Loucy (cell line): Measurements from ENCODE around the gene GALNT10.

Experiments used
- H2AFZ ChIP-seq: fragments of 200-600 bp; sonication (generic); 2 replicates; pipeline ENCODE4 v1.6.0; 2016; ENCODE audit warnings: antibody characterized with exemption, mild to moderate bottlenecking, low read length, moderate library complexity
- H3F3A ChIP-seq: fragments of 200-600 bp; 2 replicates; pipeline ENCODE4 v1.6.0; 2016; ENCODE audit warnings: antibody characterized with exemption, low read depth, mild to moderate bottlenecking
- H3K27me3 ChIP-seq: fragments of 200-600 bp; sonication (generic); 2 replicates; pipeline ENCODE4 v1.6.1; 2014; ENCODE audit warnings: low read length, mild to moderate bottlenecking; ENCODE audit not compliant: insufficient read depth, poor library complexity, severe bottlenecking
- H3K36me3 ChIP-seq: fragments of 200-600 bp; sonication (generic); 2 replicates; pipeline ENCODE4 v1.6.1; 2016; ENCODE audit warnings: low read length; ENCODE audit not compliant: insufficient read depth
- H3K4me1 ChIP-seq: fragments of 200-600 bp; sonication (generic); 2 replicates; pipeline ENCODE4 v1.5.1; 2014; ENCODE audit warnings: low read length, mild to moderate bottlenecking; ENCODE audit not compliant: insufficient read depth, poor library complexity, severe bottlenecking
- H3K4me2 ChIP-seq: fragments of 200-600 bp; sonication (generic); 2 replicates; pipeline ENCODE4 v1.6.0; 2014; ENCODE audit warnings: antibody characterized with exemption, low read length, low read depth, mild to moderate bottlenecking; ENCODE audit not compliant: poor library complexity, severe bottlenecking
- H3K4me3 ChIP-seq: fragments of 200-600 bp; sonication (generic); 2 replicates; pipeline ENCODE4 v1.5.1; 2014; ENCODE audit warnings: low read length, mild to moderate bottlenecking, mixed read lengths; ENCODE audit not compliant: poor library complexity, severe bottlenecking
- H3K79me2 ChIP-seq: fragments of 200-600 bp; sonication (generic); 2 replicates; pipeline ENCODE4 v1.6.1; 2014; ENCODE audit warnings: low read length; ENCODE audit not compliant: insufficient read depth
- H3K9ac ChIP-seq: fragments of 200-600 bp; sonication (generic); 2 replicates; pipeline ENCODE4 v1.6.0; 2014; ENCODE audit warnings: mild to moderate bottlenecking, low read depth, low read length, moderate library complexity; ENCODE audit not compliant: poor library complexity, severe bottlenecking
- H3K9me2 ChIP-seq: fragments of 200-600 bp; sonication (generic); replicated peaks from 2 replicates; pipeline ENCODE4 v1.6.1; 2016; ENCODE audit warnings: low read depth, low read length, mixed read lengths
- H3K9me3 ChIP-seq: fragments of 200-600 bp; sonication (generic); 2 replicates; pipeline ENCODE4 v1.6.1; 2014; ENCODE audit warnings: mild to moderate bottlenecking, antibody characterized with exemption, low read length, low read depth; ENCODE audit not compliant: insufficient read depth
- H4K20me1 ChIP-seq: fragments of 200-600 bp; sonication (generic); 2 replicates; pipeline ENCODE4 v1.6.0; 2014; ENCODE audit warnings: antibody characterized with exemption, low read length, mild to moderate bottlenecking; ENCODE audit not compliant: insufficient read depth, poor library complexity, severe bottlenecking
- EZH2phosphoT487 ChIP-seq: fragments of 200-600 bp; IDR thresholded peaks from 2 replicates; pipeline ENCODE4 v1.6.1; 2018; ENCODE audit warnings: antibody characterized with exemption, mild to moderate bottlenecking, moderate library complexity, borderline replicate concordance
- TF ChIP-seq, protein P1 (sequence below): fragments of 200-600 bp; sonication (generic); conservative IDR thresholded peaks from 2 replicates; pipeline ENCODE4 v1.5.1; 2014; ENCODE audit warnings: mild to moderate bottlenecking, antibody characterized with exemption, low read length

Gene GALNT10

DNA sequence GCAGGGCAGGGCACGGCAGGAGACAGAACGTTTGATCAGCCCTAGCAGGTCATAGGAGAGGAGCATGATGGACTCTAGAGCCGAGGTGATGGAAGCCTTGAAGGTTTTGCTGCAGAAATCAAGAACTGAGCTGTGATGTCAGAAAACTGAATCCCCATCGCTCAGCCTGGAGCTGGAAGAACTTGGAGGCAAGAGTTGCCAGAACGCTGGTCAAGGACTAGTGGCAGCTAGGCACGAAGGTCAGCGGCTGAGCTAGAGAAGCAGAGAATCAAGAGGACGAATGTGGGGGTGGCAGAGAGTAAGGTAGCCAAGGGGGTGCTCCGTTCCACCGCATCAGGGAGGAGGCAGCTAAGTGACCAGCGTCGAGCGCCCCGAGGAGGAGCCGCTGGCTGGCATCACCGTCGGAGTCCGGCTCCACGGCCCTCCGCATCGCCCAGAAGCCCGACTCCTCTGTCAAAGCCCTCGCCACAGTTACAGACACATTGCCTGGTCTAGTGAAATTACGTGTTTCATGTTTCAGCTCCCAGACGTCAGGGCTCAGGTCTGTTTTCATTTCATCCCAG lies 1.2 kb upstream of the GALNT10 start:
- Histone ChIP-seq H3K9me2 (no peaks in the 10 kb centered on the region), H2AFZ (peak overlapping the region; percentile 76), H3K9ac (peak overlapping the region; percentile 68)

DNA sequence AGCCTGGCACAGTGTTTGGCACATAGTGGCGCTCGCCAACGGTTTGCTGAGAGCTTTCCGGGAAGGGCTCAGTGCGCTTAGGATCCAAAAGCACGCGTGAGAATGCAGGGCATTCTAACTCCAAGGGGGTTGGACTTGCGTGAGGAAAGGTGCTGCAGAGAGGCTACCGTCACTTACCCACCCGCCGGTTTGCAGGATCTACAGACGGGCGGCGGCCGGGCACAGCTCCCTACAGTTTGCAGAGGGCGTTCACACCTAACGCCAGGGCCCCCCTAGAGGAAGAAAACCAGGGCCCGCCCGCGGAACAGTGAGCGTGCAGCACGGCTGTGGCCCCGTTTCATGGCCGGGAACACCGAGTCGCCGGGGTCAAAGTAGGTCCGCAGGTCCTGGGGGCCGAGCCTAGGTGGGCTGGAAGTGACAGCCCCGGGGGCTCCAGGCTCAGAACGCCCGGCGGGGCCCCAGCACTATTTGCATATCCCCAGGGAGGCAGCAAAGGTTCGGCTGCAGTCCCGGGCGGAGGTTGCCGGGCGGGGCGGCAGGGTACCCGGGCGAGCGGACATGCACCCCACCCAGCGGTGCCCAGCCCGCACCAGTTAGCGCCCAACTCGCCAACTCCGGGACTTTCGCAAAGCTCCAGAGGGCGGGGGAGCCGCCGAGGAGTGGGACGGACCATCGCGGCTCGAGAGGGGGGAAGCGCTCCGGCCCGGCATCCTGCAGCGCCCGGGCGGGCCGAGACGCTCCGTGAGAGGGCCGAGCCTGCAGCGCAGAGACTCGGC lies 526 bp upstream of the GALNT10 start:
- peaks cover 26% of the 10 kb centered on the region for H3K79me2 ChIP-seq
- peaks cover 12% of the 10 kb centered on the region for H3K4me1 ChIP-seq
- H2AFZ ChIP-seq, result peak overlapping the region; percentile 76
- H3K27me3 ChIP-seq, result no peaks in the 10 kb centered on the region
- H3K36me3 ChIP-seq, result no peaks in the 10 kb centered on the region
- H3K9me3 ChIP-seq, result no peaks in the 10 kb centered on the region
- no peaks in the 10 kb centered on the region for H3K9me2 ChIP-seq
- TF ChIP-seq, protein P1, sequence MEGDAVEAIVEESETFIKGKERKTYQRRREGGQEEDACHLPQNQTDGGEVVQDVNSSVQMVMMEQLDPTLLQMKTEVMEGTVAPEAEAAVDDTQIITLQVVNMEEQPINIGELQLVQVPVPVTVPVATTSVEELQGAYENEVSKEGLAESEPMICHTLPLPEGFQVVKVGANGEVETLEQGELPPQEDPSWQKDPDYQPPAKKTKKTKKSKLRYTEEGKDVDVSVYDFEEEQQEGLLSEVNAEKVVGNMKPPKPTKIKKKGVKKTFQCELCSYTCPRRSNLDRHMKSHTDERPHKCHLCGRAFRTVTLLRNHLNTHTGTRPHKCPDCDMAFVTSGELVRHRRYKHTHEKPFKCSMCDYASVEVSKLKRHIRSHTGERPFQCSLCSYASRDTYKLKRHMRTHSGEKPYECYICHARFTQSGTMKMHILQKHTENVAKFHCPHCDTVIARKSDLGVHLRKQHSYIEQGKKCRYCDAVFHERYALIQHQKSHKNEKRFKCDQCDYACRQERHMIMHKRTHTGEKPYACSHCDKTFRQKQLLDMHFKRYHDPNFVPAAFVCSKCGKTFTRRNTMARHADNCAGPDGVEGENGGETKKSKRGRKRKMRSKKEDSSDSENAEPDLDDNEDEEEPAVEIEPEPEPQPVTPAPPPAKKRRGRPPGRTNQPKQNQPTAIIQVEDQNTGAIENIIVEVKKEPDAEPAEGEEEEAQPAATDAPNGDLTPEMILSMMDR, result peak; percentile 42
- TF ChIP-seq EZH2phosphoT487, result no peak
- peak overlapping the region; percentile 68 for H3K9ac ChIP-seq
- no peaks in the 10 kb centered on the region for H4K20me1 ChIP-seq
- peak overlapping the region; percentile 71 for H3K4me3 ChIP-seq
- no peaks in the 10 kb centered on the region for H3F3A ChIP-seq
- H3K4me2 ChIP-seq, result peak overlapping the region; percentile 81

More for the DNA sequence above, 1.2 kb upstream of the GALNT10 start:
- H3F3A ChIP-seq, result no peaks in the 10 kb centered on the region
- H3K27me3 ChIP-seq, result no peaks in the 10 kb centered on the region
- H3K4me1 ChIP-seq, result peaks cover 12% of the 10 kb centered on the region
- H4K20me1 ChIP-seq, result no peaks in the 10 kb centered on the region
- H3K79me2 ChIP-seq, result peaks cover 26% of the 10 kb centered on the region
- no peaks in the 10 kb centered on the region for H3K9me3 ChIP-seq
- no peaks in the 10 kb centered on the region for H3K36me3 ChIP-seq
- peak overlapping the region; percentile 71 for H3K4me3 ChIP-seq
- TF ChIP-seq EZH2phosphoT487, result no peak
- TF ChIP-seq, protein P1, result no peak
- peak overlapping the region; percentile 81 for H3K4me2 ChIP-seq

DNA sequence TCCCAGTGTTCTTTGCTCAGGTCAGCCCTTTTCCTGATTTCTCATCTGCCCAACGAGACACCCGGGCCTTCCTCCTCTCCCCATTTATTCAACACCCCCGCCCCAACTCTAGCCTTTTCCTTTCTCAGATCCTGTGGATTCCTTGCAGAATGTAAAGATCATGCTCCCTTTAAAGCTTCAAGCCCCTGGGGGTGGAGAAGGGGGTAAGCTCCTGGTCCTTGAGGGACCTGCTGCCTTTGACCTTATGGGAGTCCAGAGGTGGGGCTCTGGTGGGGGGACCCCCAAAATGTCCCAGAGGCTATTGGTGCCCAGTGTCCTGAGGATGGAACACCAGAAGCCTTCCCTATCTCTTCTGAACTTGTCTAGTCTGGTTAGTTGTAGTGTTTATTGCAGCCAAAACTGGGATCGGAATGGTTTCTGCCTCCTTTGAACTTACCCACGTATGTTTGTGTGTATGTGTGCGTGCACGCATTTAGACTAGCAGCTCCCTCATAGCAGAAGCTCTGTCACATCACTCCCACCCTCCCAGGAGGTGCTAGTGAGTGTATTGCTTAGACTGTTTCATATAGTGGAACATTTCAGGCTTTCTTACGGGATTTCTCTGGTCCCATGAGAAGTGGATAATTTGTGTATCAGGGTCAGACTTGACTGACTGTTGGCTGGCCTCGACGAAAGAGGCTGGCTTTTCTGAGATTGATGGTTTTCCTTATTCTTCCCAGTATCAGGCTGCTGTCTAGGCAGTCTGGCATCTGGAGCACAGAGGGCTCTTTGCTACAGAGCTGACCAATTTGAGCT lies 1.1 kb downstream of the GALNT10 start:
- H3K27me3 ChIP-seq, result no peaks in the 10 kb centered on the region
- H3K9me3 ChIP-seq, result no peaks in the 10 kb centered on the region
- H3K4me1 ChIP-seq, result peaks cover 14% of the 10 kb centered on the region
- no peaks in the 10 kb centered on the region for H4K20me1 ChIP-seq
- no peaks in the 10 kb centered on the region for H3F3A ChIP-seq
- H3K9me2 ChIP-seq, result no peaks in the 10 kb centered on the region
- peak overlapping the region; percentile 67 for H3K9ac ChIP-seq
- no peak overlapping the region for H2AFZ ChIP-seq
- H3K4me3 ChIP-seq, result peak overlapping the region; percentile 86
- peak overlapping the region; percentile 76 for H3K4me2 ChIP-seq
- TF ChIP-seq, protein P1, result no peak
- no peak for TF ChIP-seq EZH2phosphoT487
- peaks cover 26% of the 10 kb centered on the region for H3K79me2 ChIP-seq
- no peaks in the 10 kb centered on the region for H3K36me3 ChIP-seq
